H1 (cell line): Measurements from ENCODE around the gene OGN. TPM values are rescaled to one million over a fixed set of nuclear protein-coding genes. Genes with fewer than 3 reads are reported as not detected.

Source experiments
- CTCF ChIA-PET: fragments of 300-600 bp; sonication (Branson Sonifier 250); formaldehyde crosslinking; loops from one replicate; lab custom pipeline; 2021; ENCODE audit not compliant: partially characterized antibody; lab: Charles Lee
- POLR2A ChIA-PET: fragments of 300-600 bp; sonication (Branson Sonifier 250); formaldehyde crosslinking; loops from one replicate; lab custom pipeline; 2021; ENCODE audit warnings: inconsistent platforms; ENCODE audit not compliant: partially characterized antibody; lab: Charles Lee
- DNase-seq, 2 experiments: peaks; one replicate each; pipeline versions ENCODE4 v3.0.0 to v3.0.0-alpha.2; 2010 to 2022; ENCODE audit warnings: low spot score in 2 of 2, low read depth in 1 of 2, mixed read lengths in 1 of 2
- FAIRE-seq: peaks from 2 replicates; lab custom pipeline; 2011; peaks lifted over from hg19 to GRCh38; lab: Jason Lieb, UNC
- H2AFZ ChIP-seq: 2 replicates; pipeline ENCODE4 v1.8.1; 2012; ENCODE audit warnings: low read length, inconsistent platforms
- H2AK5ac ChIP-seq: 2 replicates; pipeline ENCODE4 v1.6.1; 2013; ENCODE audit warnings: low read depth, low read length
- H2BK120ac ChIP-seq: replicated peaks from 2 replicates; pipeline ENCODE3; 2013; ENCODE audit warnings: low read depth, low read length, inconsistent platforms
- H2BK12ac ChIP-seq: 2 replicates; pipeline ENCODE4 v1.6.1; 2013; ENCODE audit warnings: low read depth, low read length
- H2BK15ac ChIP-seq: 2 replicates; pipeline ENCODE4 v1.6.1; 2013; ENCODE audit warnings: low read length
- H2BK20ac ChIP-seq: 2 replicates; pipeline ENCODE4 v1.6.1; 2013; ENCODE audit warnings: low read length
- H2BK5ac ChIP-seq: 2 replicates; pipeline ENCODE4 v1.6.1; 2013; ENCODE audit warnings: low read depth, low read length
- H3K14ac ChIP-seq: 2 replicates; pipeline ENCODE4 v1.6.1; 2013; ENCODE audit warnings: inconsistent platforms; ENCODE audit not compliant: insufficient read length
- H3K18ac ChIP-seq: 2 replicates; pipeline ENCODE4 v1.6.1; 2013; ENCODE audit warnings: low read length; ENCODE audit errors: extremely low read depth
- H3K23ac ChIP-seq: 2 replicates; pipeline ENCODE4 v1.6.1; 2013; ENCODE audit warnings: inconsistent platforms; ENCODE audit not compliant: insufficient read length
- H3K23me2 ChIP-seq: 2 replicates; pipeline ENCODE4 v1.6.1; 2013; ENCODE audit warnings: low read depth, low read length
- H3K27ac ChIP-seq: 2 replicates; pipeline ENCODE4 v1.6.1; 2011; ENCODE audit warnings: low read depth, low read length, inconsistent platforms
- H3K27me3 ChIP-seq, 4 experiments: replicated peaks in 1 of 4; 1 replicate in 1 of 4; 2 replicates in 3 of 4; pipeline versions ENCODE4 v1.6.1 to v1.8.1; 2011 to 2013; ENCODE audit warnings: low read length in 3 of 4, mild to moderate bottlenecking in 3 of 4, inconsistent platforms in 2 of 4, mixed read lengths in 2 of 4, moderate library complexity in 1 of 4; ENCODE audit not compliant: control insufficient read depth in 3 of 4, insufficient read depth in 3 of 4; ENCODE audit errors: extremely low read depth in 1 of 4
- H3K36me3 ChIP-seq, 4 experiments: 2 replicates each; pipeline versions ENCODE4 v1.6.1 to v1.8.1; 2011 to 2013; ENCODE audit warnings: mild to moderate bottlenecking in 4 of 4, low read length in 3 of 4, moderate library complexity in 2 of 4, control low read depth in 1 of 4, inconsistent platforms in 1 of 4; ENCODE audit not compliant: insufficient read depth in 4 of 4, control insufficient read depth in 2 of 4
- H3K4ac ChIP-seq: replicated peaks from 2 replicates; pipeline ENCODE3; 2013; ENCODE audit warnings: low read length, low read depth, mixed read lengths, inconsistent platforms; ENCODE audit not compliant: insufficient read length
- H3K4me1 ChIP-seq, 4 experiments: replicated peaks in 1 of 4; 1 replicate in 1 of 4; 2 replicates in 3 of 4; pipeline versions ENCODE4 v1.6.1 to v1.8.1; 2011 to 2013; ENCODE audit warnings: low read length in 3 of 4, inconsistent platforms in 2 of 4, mixed read lengths in 1 of 4; ENCODE audit not compliant: insufficient read depth in 4 of 4, control insufficient read depth in 3 of 4
- H3K4me2 ChIP-seq, 2 experiments: 2 replicates each; pipeline versions ENCODE4 v1.6.1 to v1.8.1; 2011 to 2013; ENCODE audit warnings: low read depth in 2 of 2, low read length in 2 of 2, control low read depth in 1 of 2, inconsistent platforms in 1 of 2, mild to moderate bottlenecking in 1 of 2; ENCODE audit not compliant: insufficient read depth in 1 of 2
- H3K4me3 ChIP-seq, 4 experiments: fragments of 200-600, 300-600 bp in 1 of 4; sonication (generic), shearing (Covaris generic), sonication (Bioruptor Twin) in 1 of 4; 2 replicates each; pipeline versions ENCODE4 v1.5.1 to v1.8.1; 2011 to 2016; ENCODE audit warnings: low read length in 4 of 4, low read depth in 3 of 4, control low read depth in 2 of 4, inconsistent platforms in 2 of 4, mild to moderate bottlenecking in 2 of 4, mixed read lengths in 1 of 4, moderate library complexity in 1 of 4; ENCODE audit not compliant: insufficient read depth in 2 of 4; ENCODE audit errors: extremely low read depth in 1 of 4
- H3K56ac ChIP-seq: replicated peaks from 2 replicates; pipeline ENCODE3; 2013; ENCODE audit warnings: low read depth, mild to moderate bottlenecking, mixed read lengths, low read length, inconsistent platforms; ENCODE audit not compliant: insufficient read length
- H3K79me1 ChIP-seq: 2 replicates; pipeline ENCODE4 v1.6.1; 2013; ENCODE audit warnings: low read depth, low read length, control low read depth
- H3K79me2 ChIP-seq, 2 experiments: 2 replicates each; pipeline versions ENCODE4 v1.6.1 to v1.8.1; 2012 to 2013; ENCODE audit warnings: low read length in 2 of 2, mild to moderate bottlenecking in 2 of 2, inconsistent platforms in 1 of 2; ENCODE audit not compliant: insufficient read depth in 2 of 2, control insufficient read depth in 1 of 2
- H3K9ac ChIP-seq, 4 experiments: replicated peaks in 1 of 4; 1 replicate in 1 of 4; 2 replicates in 3 of 4; pipeline versions ENCODE4 v1.6.1 to v1.8.1; 2011 to 2013; ENCODE audit warnings: low read depth in 3 of 4, low read length in 3 of 4, control low read depth in 2 of 4, mild to moderate bottlenecking in 2 of 4, moderate library complexity in 2 of 4, inconsistent platforms in 1 of 4; ENCODE audit errors: extremely low read depth in 1 of 4
- H3K9me3 ChIP-seq, 2 experiments: 2 replicates each; pipeline versions ENCODE4 v1.6.1 to v1.8.1; 2012 to 2013; ENCODE audit warnings: mild to moderate bottlenecking in 2 of 2, moderate library complexity in 2 of 2, control low read depth in 1 of 2, inconsistent platforms in 1 of 2, low read depth in 1 of 2, low read length in 1 of 2, mixed read lengths in 1 of 2; ENCODE audit not compliant: insufficient read depth in 2 of 2
- H4K20me1 ChIP-seq, 2 experiments: replicated peaks in 1 of 2; 2 replicates each; pipeline versions ENCODE3 to v1.8.1; 2011 to 2013; ENCODE audit warnings: inconsistent platforms in 2 of 2, low read length in 2 of 2, mild to moderate bottlenecking in 1 of 2; ENCODE audit not compliant: insufficient read depth in 2 of 2, control insufficient read depth in 1 of 2
- H4K5ac ChIP-seq: 2 replicates; pipeline ENCODE4 v1.6.1; 2013; ENCODE audit warnings: low read length, low read depth, mixed read lengths, inconsistent platforms; ENCODE audit not compliant: insufficient read length
- H4K8ac ChIP-seq: 2 replicates; pipeline ENCODE4 v1.8.0; 2013; ENCODE audit warnings: mild to moderate bottlenecking, moderate library complexity, low read length, inconsistent platforms; ENCODE audit not compliant: insufficient read depth; ENCODE audit errors: extremely low read depth
- H4K91ac ChIP-seq: replicated peaks from 2 replicates; pipeline ENCODE3; 2013; ENCODE audit warnings: low read length, mixed read lengths, inconsistent platforms; ENCODE audit not compliant: insufficient read length
- GABPA ChIP-seq: IDR thresholded peaks from 2 replicates; pipeline ENCODE4 v1.6.1; 2011; ENCODE audit warnings: mild to moderate bottlenecking, low read length, moderate library complexity, borderline replicate concordance; ENCODE audit not compliant: insufficient read depth
- NANOG ChIP-seq: IDR thresholded peaks from 2 replicates; pipeline ENCODE4 v1.6.1; 2011; ENCODE audit warnings: low read length, low read depth, mild to moderate bottlenecking, inconsistent platforms; ENCODE audit not compliant: insufficient read depth, poor library complexity, severe bottlenecking
- polyA plus RNA-seq, 7 experiments: library from polyadenylated mRNA; depleted of rRNA in 3 of 7; stranded (reverse) in 5 of 7; unstranded in 2 of 7; fragments of >200 nt in 5 of 7; fragments of 200-250 nt in 2 of 7; gene quantifications; 1 replicate in 5 of 7; 2 replicates in 1 of 7; 4 replicates in 1 of 7; pipeline versions ENCODE4 v1.2.1 to v1.2.3, GENCODE V29; 2011 to 2013; ENCODE audit warnings: missing spikeins in 2 of 7, mixed read lengths in 2 of 7
- total RNA-seq: library from RNA; stranded (reverse); fragmentation: NEBNext Ultra II Directional; extraction: Animal tissue kit (Norgen Biotek cat#: 25700); gene quantifications from 2 replicates; pipeline ENCODE4 v1.2.1, GENCODE V29; 2021

OGN gene
- total and polyA plus RNA-seq, 2 of the 8 experiments (the other 6 are each of a cell fraction or from before 2014, with no cell fraction given), result not detected

DNA sequence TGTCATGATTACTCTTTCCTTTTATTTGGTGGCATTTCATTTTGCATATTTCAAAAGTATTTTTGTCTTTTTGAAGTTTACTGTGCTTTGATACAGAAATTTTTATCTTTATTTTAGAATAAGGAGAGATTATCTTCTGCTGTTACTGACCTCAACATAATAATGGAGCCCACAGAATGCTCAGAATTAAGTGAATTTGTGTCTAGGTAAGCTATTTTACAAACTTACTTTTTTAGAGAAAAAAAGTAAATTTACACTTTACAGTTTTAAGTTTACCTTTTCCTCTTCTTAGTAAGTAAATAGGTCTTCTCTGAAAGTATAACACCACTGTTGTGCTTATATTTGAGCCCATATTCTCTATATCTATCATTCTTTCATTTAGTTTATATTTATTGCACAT, 58.8 kb downstream of the OGN start:
- Histone ChIP-seq H3K4me2 (no peak overlapping the region), H3K9me3 (peaks cover 2 to 6% of the 10 kb centered on the region in 2 experiments; a peak in 1 of 4 replicates), H2AK5ac (no peak overlapping the region), H3K23me2 (no peaks in the 10 kb centered on the region), H4K20me1 (peaks cover 0 to 2% of the 10 kb centered on the region in 2 experiments), H2BK5ac (no peak overlapping the region), H3K4me3 (no peak overlapping the region), H4K5ac (no peak overlapping the region), H2AFZ (no peak overlapping the region), H3K56ac (no peak overlapping the region), H3K4me1 (no peaks in the 10 kb centered on the region), H2BK15ac (no peak overlapping the region), H3K9ac (no peak overlapping the region), H2BK120ac (no peak overlapping the region), H3K27me3 (no peaks in the 10 kb centered on the region), H3K18ac (no peak overlapping the region), H4K91ac (no peak overlapping the region), H3K27ac (no peak overlapping the region), H3K36me3 (peaks cover 0 to 3% (median 1%) of the 10 kb centered on the region in 4 experiments; a peak in 2 of 8 replicates), H3K14ac (no peak overlapping the region), H2BK20ac (no peak overlapping the region), H4K8ac (no peak overlapping the region), H3K79me1 (no peaks in the 10 kb centered on the region), H3K4ac (no peak overlapping the region), H3K79me2 (no peaks in the 10 kb centered on the region), H3K23ac (no peak overlapping the region), H2BK12ac (no peak overlapping the region)
- no peak for TF ChIP-seq NANOG
- TF ChIP-seq GABPA, result no peak
- FAIRE-seq, result no peak
- no peak for DNase-seq
- ChIA-PET CTCF (no interaction called here), POLR2A (no interaction called here)
